Effector memory CD4-positive, alpha-beta T cell (primary cell): ENCODE measurements around the gene GALR2.

Experiments
- DNase-seq, 3 donors: peaks; one replicate each; pipeline ENCODE4 v3.0.0-alpha.2; 2020
- H3K27ac ChIP-seq: 2 replicates; pipeline ENCODE4 v1.7.0; 2013; ENCODE audit warnings: mild to moderate bottlenecking, low read length, moderate library complexity; ENCODE audit not compliant: insufficient read depth, poor library complexity, severe bottlenecking
- H3K27me3 ChIP-seq: replicated peaks from 2 replicates; pipeline ENCODE4 v1.7.0; 2013; ENCODE audit warnings: mild to moderate bottlenecking, low read length; ENCODE audit not compliant: insufficient read depth, control insufficient read depth, poor library complexity, severe bottlenecking
- H3K36me3 ChIP-seq: 2 replicates; pipeline ENCODE4 v1.7.0; 2013; ENCODE audit warnings: mild to moderate bottlenecking, low read length, moderate library complexity; ENCODE audit not compliant: control insufficient read depth, insufficient read depth
- H3K4me1 ChIP-seq: 2 replicates; pipeline ENCODE4 v1.7.0; 2013; ENCODE audit warnings: low read length, mild to moderate bottlenecking; ENCODE audit not compliant: control insufficient read depth, insufficient read depth, poor library complexity, severe bottlenecking
- H3K4me3 ChIP-seq: 2 replicates; pipeline ENCODE4 v1.7.0; 2013; ENCODE audit warnings: low read length, low read depth, mild to moderate bottlenecking; ENCODE audit not compliant: insufficient read depth, poor library complexity, severe bottlenecking
- H3K9me3 ChIP-seq: 2 replicates; pipeline ENCODE4 v1.7.0; 2013; ENCODE audit warnings: mild to moderate bottlenecking, low read length, moderate library complexity; ENCODE audit not compliant: control insufficient read depth

GALR2 gene

DNA sequence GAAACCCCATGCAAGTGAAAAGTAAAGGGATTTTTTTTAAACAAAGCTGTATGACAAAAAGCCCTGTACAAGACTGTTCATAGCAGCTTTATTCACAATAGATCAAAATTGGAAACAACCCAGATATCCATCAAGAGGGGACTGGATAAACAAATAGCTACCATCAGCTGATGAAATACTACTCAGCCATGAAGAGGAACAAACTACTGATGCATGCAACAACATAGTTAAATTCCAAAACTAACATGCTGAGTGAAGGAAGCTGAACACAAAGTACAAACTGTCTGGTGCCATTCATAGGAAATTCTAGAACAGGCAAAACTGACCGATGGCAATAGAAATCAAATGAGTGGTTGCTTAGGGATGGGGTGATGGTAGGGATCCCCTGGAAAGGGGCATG is 51.3 kb downstream of the GALR2 start:
- H3K27me3 ChIP-seq = no peaks in the 10 kb centered on the region
- peaks cover 5% of the 10 kb centered on the region for H3K4me1 ChIP-seq
- no peak overlapping the region for H3K27ac ChIP-seq
- no peak overlapping the region for H3K4me3 ChIP-seq
- no peaks in the 10 kb centered on the region for H3K36me3 ChIP-seq
- no peak for DNase-seq
- H3K9me3 ChIP-seq = no peaks in the 10 kb centered on the region
